ENCODE data around the gene MAPK4.

Gene MAPK4

DNA sequence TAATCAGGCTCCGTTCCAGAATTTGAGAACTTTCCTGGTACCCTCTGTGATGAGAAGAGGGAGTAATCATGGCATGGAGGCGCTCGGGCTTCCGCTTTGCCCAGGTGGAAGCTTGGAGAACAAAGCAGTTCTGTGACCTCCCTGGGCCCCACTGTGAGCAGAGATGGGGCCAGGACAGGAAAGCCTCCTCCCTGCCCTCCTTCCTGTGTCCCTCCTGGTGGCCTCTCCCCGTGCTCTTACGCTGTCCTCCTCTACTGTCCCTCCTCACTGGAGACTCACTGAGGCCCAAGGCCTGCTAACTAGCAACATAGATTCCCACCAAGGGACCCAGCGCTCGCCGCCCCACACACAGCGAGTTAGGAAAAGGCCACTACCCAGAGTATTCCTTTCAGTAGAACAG, 119.8 kb downstream of the MAPK4 start:
- TF ChIP-seq, protein P1, sequence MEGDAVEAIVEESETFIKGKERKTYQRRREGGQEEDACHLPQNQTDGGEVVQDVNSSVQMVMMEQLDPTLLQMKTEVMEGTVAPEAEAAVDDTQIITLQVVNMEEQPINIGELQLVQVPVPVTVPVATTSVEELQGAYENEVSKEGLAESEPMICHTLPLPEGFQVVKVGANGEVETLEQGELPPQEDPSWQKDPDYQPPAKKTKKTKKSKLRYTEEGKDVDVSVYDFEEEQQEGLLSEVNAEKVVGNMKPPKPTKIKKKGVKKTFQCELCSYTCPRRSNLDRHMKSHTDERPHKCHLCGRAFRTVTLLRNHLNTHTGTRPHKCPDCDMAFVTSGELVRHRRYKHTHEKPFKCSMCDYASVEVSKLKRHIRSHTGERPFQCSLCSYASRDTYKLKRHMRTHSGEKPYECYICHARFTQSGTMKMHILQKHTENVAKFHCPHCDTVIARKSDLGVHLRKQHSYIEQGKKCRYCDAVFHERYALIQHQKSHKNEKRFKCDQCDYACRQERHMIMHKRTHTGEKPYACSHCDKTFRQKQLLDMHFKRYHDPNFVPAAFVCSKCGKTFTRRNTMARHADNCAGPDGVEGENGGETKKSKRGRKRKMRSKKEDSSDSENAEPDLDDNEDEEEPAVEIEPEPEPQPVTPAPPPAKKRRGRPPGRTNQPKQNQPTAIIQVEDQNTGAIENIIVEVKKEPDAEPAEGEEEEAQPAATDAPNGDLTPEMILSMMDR (IDR thresholded peaks at IDR 0.05; ENCODE audit: borderline replicate concordance, insufficient read depth, low read depth, low read length) = no peak
- H3K4me3 ChIP-seq (ENCODE audit: low read depth, low read length) = no peak overlapping the region

DNA sequence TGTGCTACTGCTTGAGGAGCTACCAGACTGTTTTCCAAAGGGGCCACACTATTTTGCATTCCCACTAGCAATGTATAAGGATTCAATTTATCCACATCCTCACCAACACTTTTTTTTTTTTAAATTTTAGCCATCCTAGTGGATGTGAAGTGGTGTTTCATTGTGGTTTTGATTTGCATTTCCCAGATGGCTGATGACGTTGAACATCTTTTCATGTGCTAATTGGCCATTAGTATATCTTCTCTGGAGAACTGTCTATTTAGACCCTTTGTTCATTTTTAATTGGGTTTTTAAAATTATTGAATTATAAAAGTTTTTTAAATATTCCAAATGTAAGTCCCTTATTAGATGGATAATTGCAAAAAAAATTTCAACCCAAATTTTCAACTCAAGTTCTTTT, 121.1 kb downstream of the MAPK4 start:
- TF ChIP-seq, protein P1 (IDR thresholded peaks at IDR 0.05; ENCODE audit: borderline replicate concordance, insufficient read depth, low read depth, low read length) = no peak
- no peak overlapping the region for H3K4me3 ChIP-seq (ENCODE audit: low read depth, low read length)

DNA sequence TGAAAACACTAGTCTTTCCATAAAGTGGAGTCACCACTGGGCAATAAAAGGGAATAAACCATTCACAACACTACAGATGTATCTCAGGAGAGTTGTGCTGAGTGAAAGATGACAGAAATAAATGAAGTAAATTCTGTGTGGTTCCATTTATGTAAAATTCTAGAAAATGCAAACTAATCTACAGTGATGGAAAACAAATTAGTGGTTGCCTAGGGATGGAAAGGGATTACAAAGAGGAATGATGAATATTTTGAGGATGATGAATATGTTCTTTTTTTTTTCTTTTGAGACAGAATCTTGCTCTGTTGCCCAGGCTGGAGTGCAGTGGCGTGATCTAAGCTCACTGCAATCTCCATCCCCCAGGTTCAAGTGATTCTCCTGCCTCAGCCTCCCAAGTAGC, 123.0 kb downstream of the MAPK4 start:
- H3K4me3 ChIP-seq (ENCODE audit: low read depth, low read length) = no peak overlapping the region
- TF ChIP-seq, protein P1 (IDR thresholded peaks at IDR 0.05; ENCODE audit: borderline replicate concordance, insufficient read depth, low read depth, low read length) = no peak

DNA sequence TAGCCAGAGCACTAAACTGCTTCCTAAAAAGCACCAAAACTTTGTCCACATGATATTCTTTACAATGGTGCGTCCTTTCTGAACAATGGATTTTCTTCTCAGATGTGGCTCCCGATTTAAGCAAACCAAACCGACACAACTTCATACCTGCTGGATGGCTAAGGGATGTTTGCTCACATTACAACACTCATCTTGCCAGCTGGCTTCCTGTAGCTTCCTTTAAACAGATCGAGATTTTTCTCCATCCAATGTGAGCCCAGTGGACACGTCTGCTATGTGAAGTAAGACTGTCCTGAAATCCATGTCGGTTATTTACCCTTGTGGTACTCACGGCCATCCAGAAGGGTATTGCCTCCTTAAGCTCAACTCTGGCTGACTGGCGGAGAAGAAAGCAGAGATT, 126.5 kb downstream of the MAPK4 start:
- no peak overlapping the region for H3K4me3 ChIP-seq (ENCODE audit: low read depth, low read length)
- TF ChIP-seq, protein P1 (IDR thresholded peaks at IDR 0.05; ENCODE audit: borderline replicate concordance, insufficient read depth, low read depth, low read length) = no peak

DNA sequence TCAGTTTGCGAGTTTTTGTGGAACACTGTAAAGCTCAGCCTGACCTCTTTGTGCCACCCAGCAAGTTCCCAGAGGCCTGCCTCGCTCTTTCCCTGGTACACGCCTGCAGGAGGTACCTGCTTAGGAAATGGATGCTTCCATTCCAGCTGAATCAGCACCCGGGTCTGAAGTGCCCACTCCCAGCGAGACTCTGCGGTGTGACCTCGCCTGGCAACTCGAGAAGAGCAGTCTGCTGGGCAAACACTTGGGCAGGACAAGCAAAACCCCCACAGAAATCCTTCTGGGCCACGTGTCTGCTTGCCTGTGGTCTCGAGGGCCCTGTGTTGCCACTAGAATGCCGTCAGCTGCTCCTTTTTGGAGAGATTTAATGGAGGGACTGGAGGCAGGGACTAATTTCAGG, 127.6 kb downstream of the MAPK4 start:
- TF ChIP-seq, protein P1 (IDR thresholded peaks at IDR 0.05; ENCODE audit: borderline replicate concordance, insufficient read depth, low read depth, low read length) = no peak
- no peak overlapping the region for H3K4me3 ChIP-seq (ENCODE audit: low read depth, low read length)

DNA sequence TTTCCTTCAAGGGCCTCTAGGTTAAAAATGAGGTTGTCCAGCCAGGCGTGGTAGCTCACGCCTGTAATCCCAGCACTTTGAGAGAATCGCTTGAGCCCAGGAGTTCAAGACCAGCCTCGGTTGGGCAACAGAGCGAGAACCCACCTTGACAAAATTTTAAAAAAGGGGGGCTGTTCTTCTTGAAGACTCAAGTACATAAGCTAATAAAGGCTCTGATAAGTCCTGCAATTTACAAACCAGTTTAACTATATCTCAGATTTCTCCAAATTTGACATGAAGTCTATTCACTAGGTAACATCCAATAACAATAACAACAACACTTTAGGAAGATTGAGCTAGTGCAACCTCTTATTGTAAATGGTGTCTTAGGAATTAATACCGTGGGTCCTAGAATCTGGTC, 129.7 kb downstream of the MAPK4 start:
- H3K4me3 ChIP-seq (ENCODE audit: low read depth, low read length) = no peak overlapping the region
- TF ChIP-seq, protein P1 (IDR thresholded peaks at IDR 0.05; ENCODE audit: borderline replicate concordance, insufficient read depth, low read depth, low read length) = no peak

DNA sequence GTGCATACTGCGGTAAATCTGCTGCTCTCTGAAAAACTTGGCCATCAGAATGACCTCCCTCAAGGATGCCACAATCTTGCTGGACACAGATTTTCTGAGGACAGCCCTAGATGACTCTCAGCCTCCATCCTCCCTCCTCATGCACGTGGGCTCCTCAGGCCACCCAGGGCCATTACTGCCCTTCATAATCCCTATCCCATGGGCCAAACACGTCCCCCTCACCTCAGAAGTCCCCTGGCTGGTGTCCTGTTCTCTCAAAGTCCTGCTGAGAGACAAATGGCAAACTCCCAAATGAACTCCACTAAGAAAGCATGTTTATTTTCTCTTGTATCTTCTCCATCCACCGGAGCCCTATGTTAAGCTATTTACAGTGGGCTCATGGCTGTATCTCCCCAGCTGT, 134.3 kb downstream of the MAPK4 start:
- TF ChIP-seq, protein P1 (IDR thresholded peaks at IDR 0.05; ENCODE audit: borderline replicate concordance, insufficient read depth, low read depth, low read length) = no peak
- H3K4me3 ChIP-seq (ENCODE audit: low read depth, low read length) = no peak overlapping the region
